HG03442 (cell line): ENCODE measurements around the gene NOB1.
"Not testable (repeated sequence)": the region's sequence is repeated elsewhere in the genome, so short reads cannot be mapped to it uniquely, and the experiment has no call there.

Experiments used
- ATAC-seq: cut with Tn5 transposase; IDR thresholded peaks from one replicate; pipeline ENCODE4 v1.9.1; 2021; ENCODE audit warnings: mild to moderate bottlenecking, moderate library complexity; ENCODE audit not compliant: unreplicated experiment

Gene NOB1

DNA sequence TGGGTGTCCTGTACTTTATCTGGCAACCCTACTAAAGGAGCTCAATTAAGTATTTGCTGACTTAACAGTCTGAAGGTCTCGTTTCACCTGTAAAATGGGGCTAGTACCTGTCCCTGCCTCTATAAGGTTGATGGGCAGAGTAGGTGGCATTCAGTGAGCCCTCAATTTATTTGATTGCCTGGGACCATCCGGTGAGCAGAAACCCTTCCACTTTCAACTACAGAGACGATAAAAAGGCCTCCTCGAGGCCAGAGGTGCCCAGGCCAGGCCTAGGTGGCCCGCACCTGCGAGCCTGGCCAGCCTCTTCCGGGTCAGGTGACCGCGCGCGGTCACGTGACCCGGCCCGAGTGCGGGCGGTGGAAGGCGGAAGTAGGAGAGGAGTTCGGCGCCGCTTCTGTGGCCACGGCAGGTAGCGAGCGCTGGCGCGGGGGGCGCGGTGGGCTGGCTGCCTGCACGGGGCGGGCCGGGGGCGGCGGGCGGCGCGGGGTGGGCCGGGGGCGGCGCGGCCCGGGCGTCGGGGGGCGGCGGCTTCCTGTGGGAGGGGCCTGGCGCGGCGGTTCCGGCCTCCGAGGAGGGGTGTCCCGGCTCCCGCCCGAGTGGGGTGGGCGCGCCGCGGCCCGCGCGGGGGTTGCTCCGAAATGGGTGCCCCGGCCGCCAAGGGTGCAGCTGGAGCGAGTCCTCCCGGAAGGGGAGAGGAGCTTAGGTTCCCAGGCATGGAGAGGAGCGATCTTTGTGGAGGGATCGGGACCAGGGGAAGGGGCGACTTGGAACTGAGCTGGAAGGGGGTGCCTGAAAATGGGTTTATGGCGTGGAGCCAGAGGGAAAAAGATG is 7.5 kb upstream of the NOB1 start, which contains the start of gene WWP2:
Gene WWP2, plus strand, starts transcription at position 350 of the 831 bp plus-strand sequence. CDS start 24,679 bp downstream, outside the sequence.
- ATAC-seq = peak; percentile 75

DNA sequence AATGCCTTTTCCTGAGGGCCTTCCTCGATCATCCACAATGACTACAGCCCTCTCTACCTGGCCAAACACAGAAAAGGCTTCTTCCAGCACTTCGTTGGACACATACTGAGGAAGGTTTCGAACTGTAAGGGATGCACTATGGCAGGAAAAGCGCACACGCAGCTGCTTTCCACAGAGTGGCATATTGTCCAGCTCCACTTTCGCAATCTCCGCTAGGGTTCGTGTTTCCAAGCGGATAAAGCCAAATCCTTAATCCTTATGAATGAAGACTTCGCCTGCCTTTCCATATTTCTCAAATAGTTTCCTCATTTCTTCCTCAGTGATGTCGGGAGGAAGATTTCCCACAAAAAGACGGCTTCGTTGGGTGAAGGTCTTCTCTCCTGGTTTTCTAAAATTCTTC is 2.6 kb upstream of the NOB1 start:
- ATAC-seq = not testable (repeated sequence)

DNA sequence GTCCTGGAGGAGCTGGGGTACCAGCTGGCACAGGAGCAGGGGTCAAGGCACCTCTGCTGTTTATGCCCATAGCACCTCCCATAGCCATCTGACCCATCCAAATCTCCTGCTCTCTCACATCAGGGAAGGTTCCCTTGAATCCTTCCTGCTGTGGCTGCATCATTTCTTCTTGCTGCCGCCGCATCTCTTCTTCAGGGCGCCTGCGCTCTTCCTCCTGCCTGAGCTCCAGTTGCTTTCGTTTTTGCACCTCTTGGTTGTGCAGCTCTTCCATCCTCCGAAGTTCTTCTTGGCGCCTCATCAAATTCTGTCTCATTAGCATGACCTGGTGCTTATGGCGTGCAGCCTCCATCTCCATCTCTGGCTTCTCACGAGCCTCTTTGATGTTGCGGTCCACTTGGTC is 2.0 kb upstream of the NOB1 start:
- no peak for ATAC-seq

DNA sequence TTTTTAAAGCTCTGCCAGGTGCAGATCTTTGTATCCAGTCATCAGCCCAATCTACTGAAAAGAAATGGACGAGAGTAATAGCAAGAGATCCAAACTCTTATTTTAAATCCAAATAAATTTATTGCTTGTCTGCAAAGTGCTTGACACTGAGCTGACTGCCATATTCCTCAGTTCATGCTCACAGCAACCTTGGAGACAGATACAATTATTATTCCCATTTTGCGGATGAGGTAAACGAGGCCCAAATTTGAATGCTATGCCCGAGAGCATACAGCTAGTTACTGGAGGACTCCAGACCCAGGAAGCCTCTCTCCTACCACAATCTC is 620 bp downstream of the NOB1 start:
- no peak for ATAC-seq

DNA sequence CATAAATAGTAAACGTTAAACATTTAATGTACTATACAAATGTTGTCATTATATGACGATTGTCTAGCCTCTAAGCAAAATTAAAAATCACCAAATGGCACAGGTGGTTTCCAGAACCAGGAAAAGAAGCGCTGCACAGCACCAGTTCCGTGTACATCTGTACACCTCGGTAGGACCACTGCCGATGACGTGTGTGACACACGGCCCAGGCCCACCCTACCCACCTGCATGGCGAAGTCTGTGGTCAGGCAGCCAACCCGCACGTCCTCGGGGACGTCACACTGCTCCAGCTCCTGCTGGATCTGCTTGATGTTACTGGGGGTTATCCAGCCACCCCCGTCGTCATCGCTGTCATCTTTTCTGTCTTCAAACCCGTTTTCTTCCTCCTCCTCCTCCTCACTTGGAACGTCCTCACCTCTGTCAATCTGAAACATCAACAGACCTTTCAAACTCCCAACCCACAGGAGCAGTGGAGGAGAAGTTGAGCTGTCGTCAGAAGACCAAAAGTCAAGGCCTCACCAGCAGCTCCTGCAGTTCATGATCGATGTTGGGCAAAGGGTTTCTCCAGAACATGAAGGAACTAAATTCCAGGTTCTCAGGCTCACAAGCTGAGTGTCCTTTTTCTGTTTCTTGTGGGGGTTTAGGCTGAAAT is 5.9 kb downstream of the NOB1 start:
- no peak for ATAC-seq

DNA sequence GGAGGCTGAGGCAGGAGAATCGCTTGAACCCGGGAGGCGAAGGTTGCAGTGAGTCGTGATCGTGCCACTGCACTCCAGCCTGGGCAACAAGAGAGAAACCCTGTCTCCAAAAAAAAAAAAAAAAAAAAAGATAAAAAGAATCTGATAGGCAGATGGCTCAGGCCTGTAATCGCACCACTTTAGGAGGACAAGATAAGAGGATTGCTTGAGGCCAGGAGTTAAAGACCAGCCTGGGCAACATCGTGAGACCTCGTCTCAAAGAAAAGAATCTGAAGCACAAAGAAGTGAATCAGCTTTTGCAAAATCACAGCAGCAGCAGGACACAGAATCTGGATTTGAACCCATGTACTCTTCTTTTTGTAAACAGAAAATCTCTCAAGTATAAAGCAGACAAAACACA is 7.6 kb downstream of the NOB1 start:
- no peak for ATAC-seq

DNA sequence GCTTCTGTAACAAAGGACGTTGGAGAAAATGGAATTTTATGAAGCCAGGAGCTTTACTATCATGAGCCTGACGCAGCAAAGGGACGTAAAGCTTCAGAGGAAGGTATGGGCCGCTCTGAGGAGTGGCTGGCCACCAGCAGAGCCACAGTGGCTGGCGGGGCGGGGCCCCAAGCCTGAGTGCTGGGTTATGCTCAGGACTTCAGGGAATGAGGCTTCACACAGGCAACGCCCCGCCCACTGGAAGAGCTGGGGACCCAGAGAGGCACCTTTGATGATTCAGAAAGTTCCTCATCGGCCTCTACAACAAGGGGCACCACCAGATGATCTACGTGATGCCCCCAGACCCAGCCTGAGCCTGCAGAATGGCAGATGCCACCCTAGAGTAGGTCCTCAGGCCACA is 8.8 kb downstream of the NOB1 start:
- ATAC-seq = no peak

DNA sequence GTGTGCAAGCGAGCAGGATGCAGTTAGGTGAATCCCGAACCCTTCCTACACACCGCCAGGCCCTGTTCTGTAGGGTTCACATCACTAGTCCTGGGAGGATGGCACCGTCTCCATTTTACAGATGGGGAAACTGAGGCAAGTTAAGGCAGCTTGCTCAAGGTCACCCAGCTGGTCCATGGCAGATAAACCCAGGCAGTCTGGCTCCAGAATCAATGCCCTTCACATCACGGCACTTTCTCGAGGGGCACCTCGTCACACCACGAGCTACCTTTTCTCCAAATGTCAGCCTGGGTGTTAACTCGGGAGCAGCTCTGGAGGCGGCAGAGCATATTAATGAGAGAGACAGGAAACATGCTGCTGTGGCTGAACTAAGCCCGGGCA is 9.5 kb downstream of the NOB1 start:
- ATAC-seq = no peak

DNA sequence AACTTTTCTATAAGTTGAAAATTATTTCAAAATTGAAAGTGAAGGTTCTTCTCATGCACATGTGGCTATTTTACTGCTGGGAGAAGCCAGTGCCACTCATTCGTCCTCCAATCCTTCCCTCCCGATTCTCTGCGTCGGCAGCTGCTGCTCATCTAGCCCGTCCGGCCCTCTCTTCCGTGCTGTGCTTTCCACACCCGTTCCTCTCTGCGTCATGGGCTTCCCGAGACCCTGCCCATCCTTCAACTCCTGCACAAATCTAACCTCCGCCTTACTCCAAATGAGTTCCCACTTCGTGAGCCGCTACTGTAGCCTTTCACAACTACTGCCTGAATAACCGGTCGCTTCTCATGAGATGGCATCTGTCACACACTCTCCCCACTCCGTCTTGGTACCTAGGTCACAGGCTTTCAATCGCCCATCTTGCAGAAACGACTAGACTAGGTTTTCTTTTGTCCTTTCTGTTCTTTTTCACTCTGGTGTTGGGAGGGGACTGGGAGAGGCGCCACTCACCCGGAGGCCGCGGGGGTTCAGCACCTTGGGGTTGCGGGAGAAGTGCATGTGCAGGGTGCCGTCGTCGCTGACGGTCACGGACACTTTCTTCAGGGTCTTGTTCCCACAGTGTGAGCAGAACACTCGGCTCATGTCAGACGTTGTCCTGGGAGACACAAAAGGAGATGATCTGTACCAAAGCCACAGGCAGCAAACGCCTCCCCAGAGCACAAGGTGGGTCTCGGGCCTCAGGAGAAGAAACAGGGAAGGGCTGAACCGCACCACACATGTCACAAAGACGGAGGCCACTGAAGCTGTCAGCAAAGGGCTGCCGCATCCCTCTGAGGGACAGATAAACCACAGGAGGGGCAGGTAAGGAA is 10.1 kb downstream of the NOB1 start:
- ATAC-seq = no peak

DNA sequence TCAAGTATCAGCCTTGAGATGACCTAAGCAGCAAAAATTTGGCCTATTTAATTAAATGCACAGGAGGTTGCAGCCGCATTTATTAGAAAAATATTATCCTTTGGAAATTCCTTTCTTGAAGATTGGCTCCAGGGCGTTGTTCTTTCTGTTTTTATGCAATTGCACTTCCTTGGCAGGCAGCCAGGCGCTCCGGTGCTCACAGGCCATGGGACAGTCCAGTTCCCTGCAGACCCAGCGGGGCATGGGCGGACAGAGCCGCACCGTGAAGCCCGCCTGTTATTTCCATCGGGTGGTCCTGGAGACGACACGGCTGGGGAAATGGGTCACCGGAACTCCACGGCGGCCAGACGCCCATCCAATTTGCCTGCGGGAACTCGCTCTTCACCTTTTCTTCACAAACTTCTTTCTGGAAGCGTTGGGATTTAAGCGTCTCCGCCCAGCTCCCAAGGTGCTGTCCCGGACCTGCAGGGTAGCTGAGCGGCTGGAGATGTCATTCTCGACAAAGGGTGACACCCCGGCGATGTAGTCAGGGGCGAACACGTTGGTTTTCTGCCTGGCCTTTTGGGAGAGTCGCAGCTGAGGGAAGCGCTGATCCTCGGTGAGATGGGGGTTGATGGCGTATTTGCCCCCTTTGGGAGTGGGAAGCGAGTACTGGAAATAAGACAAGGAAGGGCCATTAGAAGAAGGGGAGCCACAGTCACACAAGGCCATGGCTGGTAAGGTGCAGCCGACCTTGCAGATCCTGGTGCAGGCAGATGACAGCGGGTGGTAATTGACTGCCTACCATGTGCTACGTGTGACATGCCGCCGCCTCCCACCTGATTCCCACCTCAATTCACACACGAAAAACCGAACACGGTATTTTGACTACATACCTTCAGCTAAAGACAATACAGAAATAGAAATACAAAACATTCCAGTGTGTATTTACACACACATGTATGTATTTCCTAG is 12.5 kb downstream of the NOB1 start:
- ATAC-seq = no peak

DNA sequence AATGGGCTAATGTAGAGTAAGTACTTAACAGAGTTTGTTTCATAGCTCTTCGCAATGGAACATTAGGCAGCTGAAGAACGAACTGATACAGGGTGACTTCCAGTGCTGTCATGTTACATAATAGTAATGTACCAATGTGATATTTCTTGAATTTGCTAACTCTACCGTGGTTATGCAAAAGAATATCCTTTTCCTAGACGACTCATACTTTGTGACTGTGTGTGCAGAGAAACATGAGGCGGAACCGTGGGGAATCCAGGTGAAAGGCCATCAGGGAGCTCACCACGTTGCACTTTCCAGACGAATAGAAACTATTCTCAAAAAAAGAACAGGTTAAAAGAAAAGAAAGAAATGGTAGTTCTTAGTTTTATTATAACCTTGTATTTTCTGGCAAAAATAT is 13.2 kb downstream of the NOB1 start:
- no peak for ATAC-seq

DNA sequence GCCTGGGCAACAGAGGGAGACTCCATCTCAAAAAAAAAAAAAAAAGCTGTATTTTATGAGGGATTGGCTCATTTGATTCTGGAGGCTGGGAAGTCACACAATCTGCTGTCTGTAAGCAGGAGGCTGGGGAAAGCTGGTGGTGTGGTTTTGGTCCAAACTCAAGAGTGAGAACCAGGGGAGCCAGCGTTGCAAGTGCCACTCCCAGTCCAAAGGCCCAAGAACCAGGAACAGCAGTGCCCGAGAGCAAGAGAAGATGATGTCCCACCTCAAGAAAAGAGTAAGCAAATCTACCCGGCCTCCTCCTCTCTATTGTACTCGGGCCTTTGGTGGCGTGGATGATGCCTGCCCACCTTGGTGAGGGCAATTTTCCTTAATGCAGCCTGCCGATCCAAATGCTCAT is 22.6 kb downstream of the NOB1 start:
- ATAC-seq = no peak

DNA sequence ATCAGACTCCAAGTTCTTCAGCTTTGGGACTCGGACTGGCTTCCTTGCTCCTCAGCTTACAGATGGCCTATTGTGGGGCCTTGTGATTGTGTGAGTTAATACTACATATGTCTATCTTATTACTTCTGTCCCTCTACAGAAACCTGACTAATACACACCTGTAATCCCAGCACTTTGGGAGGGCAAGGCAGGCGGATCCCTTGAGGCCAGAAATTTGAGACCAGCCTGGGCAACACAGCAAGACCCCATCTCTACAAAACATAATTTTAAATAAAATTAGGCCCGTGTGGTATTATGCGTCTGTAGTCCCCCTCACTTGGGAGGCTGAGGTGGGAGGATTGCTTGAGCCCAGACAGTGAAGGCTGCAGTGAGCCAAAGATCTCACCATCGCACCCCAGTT is 23.4 kb downstream of the NOB1 start:
- not testable (repeated sequence) for ATAC-seq

DNA sequence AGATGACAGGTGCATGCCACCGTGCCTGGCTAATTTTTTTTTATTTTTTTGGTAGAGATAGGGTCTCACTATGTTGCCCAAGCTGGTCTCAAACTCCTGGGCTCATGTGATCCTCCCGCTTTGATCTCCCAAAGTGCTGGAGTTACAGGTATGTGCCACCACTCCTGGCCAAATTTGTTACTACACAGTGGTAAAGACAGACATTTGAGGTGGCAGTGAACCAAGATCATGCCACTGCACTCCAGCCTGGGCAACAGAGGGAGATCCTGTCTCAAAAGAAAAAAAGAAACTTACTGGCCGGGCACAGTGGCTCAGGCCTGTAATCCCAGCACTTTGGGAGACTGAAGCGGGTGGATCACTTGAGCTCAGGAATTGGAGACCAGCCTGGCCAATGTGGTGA is 25.7 kb downstream of the NOB1 start:
- ATAC-seq = not testable (repeated sequence)

DNA sequence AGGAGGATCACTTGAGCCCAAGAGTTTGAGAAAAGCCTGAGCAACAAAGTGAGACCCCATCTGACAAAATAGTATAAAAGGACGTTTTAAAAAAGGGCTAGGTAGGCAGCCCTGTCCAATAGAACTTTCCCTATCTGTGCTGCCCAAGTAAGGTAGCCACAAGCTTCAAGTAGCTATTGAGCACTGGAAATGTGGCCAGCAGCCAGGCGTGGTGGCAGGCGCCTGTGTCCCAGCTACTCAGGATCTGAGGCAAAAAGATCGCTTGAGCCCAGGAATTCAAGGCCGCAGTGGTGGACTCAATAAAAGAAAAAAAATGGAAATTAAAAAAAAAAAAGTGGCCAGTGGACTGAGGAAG is 26.8 kb downstream of the NOB1 start:
- no peak for ATAC-seq

DNA sequence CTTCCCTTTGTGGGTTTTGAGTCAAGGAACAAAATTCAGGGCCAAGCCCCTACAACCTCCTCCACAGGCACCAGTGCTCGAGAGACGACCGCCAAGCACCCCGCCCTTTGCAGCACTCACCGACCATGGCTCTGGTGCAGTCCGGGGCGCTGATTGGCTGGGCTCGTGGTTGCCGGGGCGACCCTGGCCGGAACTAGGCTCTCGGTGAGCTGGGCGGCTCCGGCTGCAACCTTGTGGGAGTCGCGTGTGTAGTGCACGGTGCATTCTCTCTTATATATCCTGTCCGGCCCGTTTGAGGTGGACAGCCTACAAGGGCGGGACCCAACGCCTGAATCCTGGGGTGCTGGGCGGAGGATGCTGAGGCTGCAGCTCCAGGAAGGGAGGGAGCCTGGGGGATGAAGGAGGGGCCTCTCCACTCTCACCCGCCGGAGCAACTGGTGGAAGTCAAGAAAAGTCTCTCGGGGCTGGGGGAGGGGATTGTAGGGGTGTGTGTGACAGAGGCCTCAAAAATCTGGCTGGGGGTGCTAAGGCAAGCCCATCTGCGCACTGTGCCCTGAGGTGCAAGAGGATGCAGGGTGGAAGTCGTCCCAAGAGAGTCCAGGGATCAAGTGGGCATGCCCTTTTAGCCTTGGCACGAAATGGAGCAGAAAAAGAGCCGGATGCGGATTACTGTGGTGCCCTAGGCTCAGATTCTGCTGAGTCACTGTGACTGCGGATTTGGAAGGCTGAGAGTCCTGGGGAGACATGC is 28.2 kb downstream of the NOB1 start, which contains the start of gene NQO1:
Gene NQO1, minus strand, starts transcription at position 248 of the 748 bp plus-strand sequence. Its CDS starts 121 bp downstream, at position 127.
- peak; percentile 93 for ATAC-seq

DNA sequence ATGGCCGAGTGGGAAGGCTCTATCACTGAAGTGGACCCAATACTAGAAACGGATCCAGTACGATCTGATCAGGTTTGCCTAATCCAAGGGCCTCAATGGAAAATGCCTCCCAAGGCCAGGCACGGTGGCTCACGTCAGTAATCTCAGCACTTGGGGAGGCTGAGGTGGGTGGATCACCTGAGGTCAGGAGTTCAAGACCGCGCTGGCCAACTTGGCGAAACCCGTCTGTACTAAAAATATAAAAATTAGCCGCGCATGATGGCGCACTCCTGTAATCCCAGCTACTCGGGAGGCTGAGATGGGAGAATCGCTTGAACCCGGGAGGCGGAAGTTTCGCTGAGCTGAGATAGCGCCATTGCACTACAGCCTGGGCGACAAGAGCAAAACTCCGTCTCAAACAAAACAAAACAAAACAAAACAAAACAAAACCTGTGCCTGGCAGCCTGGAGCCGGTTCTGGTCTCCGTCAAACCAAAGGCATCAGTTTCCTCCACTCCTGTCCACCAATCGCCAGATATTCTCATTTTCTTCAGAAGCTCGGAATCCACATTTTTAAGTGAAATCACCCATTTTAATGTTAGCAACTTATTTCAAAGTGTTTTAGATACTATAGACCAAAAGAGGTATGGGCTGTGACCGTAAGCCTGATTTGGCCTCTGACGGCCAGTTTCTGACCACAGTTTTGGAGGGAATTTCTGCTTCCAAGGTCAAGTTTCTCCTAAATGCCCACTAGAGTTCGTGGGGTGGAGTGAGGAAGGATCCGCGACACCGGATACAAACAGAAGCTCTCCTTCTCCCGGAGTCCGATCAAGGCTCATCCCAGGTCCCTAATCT is 29.0 kb downstream of the NOB1 start:
- no peak for ATAC-seq

DNA sequence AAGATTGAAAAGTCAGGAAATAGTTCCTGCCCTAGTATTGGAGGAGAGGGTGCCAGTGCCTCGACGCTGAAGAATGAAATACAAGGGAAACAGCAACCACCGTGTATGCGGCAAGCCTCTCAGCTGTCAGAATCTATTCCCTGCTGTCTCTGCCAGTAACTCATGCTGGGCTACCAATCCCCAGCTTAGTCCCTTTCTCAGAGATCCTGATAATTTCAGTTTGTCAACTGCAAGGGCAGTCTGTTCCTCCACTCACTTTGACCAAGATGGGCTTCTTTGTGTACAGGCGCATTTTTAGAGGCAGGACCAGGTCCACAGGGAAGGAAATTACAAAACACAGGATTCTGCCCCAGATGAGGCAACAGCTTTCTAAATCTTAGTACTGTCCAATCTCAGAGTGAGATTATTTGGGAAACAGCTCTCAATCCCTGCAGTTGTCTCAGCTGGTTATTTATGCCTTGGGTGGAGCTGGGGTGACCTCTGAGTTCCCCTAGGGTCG is 29.7 kb downstream of the NOB1 start:
- no peak for ATAC-seq

DNA sequence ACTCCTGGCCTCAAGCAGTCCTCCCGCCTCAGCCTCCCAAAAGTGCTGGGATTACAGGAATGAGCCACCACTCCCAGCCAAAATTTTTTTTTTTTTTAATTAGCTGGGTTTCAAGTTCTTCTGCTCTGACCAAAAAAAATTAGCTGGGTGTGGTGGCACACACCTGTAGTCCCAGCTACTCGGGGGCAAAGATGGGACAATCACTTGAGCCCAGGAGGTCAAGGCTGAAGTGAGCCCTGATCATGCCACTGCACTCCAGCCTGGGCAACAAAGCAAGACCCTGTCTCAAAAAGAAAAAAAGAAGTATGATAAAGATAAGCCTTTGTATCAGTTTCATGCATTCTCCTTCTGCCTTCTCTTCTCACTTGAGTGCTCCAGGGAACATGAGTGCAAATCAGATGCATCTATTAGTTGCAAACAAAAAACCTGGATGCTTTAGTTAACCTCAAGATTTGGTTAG is 30.3 kb downstream of the NOB1 start:
- no peak for ATAC-seq
